GM10847 (cell line): ENCODE results near the gene DHX58.

Experiments
- POLR2A ChIP-seq: IDR thresholded peaks from 2 replicates; pipeline ENCODE4 v1.6.1; 2011; ENCODE audit not compliant: insufficient read length; ENCODE audit errors: extremely low read depth

The DHX58 gene

GRCh38 chr17:42117397-42118125 lies 5.0 kb upstream of the DHX58 start:
- no peak for TF ChIP-seq POLR2A

GRCh38 chr17:42116705-42117396 lies 4.3 kb upstream of the DHX58 start:
- TF ChIP-seq POLR2A: no peak

DNA sequence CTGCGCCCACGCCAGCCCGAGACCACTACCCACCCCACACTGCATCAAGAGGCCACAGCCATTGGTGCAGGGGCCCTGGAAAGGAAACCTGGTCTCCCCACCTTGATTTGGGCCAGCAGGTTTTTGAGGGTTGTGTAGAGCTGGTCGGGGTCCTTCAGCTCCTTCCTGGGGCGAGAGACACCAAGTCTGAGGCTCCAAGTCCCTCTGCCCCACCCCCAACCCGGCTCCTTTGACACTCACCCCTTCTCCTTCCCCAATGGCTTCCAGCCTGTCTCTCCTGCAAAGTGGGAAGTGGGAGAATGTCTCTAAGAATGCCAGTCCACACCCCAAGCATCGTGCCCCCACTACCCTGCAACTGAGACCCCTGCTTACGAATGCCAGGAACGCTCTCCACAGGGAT lies 1.6 kb upstream of the DHX58 start:
- TF ChIP-seq POLR2A: no peak

GRCh38 chr17:42113293-42114069 lies 967 bp upstream of the DHX58 start:
- no peak for TF ChIP-seq POLR2A

DNA sequence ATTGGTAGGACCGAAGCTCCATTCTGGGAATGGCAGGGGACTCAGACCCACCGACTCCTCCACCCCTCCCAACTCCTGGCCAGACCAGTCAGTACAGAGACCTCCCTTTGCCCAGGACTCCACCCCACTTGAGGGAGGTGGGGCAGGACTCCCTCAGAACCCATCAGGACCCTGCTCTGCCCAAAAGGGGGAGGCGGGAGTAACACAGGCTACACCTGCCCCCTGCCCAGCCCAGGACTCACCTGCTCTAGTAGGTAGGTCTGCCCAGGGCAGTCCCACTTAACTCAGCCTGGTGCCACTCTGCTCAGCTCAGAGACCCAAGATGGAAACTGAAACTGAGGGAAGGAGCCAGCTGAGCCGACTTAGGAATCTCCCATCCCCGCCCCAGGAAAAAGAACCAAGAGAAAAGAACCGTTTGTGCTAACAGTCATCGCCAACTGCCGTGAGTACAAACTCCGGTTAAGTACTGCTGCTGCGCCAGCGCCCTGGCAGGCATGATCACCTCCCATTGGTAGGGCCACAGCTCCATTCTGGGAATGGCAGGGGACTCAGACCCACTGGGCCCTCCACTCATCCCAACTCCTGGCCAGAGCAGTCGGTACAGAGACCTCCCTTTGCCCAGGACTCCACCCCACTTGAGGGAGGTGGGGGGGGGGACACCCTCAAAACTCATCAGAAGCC lies 503 bp downstream of the DHX58 start:
- TF ChIP-seq POLR2A: peak; percentile 7

GRCh38 chr17:42111265-42111636 lies 1.3 kb downstream of the DHX58 start:
- TF ChIP-seq POLR2A: no peak

DNA sequence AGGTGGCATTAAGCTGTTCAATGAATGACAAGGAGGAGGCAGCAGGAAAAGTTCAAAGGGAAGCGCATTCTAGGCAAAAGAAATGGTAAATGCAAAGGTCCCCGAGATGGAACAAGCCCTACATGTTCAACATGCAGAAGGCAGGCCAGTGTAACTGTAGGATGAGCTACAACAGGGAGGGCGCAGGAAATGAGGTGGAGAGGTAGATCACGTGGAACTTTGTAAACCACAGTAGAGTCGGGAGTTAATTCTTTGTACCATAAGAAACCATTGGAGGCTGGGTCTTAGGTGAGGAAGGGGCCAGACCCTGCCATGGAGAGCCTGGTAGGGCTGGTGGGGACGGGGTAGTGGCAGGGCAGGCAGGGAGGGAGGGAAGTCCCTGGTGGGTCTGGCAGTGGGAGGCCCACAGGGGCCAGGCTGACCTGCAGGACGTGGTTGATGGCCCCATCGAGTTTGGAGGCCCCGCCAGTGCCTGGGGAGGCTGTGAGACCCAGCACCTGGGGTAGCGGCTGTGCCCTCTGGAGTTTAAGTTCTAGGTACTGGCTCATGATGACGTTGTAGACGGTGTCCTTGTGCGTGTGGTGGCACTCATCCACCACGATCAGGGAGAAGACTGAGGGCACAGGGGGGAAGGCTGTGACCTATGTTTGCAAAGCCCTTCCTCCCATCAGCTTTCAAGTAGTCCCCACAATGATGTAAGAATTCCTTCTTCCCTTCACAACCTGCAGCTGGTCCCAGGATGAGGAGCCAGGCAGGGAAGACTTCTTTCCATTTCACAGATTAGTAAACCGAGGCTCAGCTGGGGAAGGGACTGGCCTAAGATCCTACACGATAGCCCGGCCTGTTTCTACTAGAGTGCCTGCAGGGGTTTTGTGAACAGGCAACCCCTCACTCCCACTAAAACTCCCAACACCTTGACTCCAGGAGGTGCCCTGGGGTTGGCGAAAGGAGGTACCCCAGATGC lies 1.9 kb downstream of the DHX58 start:
- TF ChIP-seq POLR2A: no peak

GRCh38 chr17:42109086-42109485 lies 3.4 kb downstream of the DHX58 start:
- no peak for TF ChIP-seq POLR2A

- TF ChIP-seq POLR2A: no peak
Measured at GRCh38 chr17:42107597-42108576, 4.6 kb downstream of the DHX58 start.

GRCh38 chr17:42107124-42107523 lies 5.4 kb downstream of the DHX58 start:
- TF ChIP-seq POLR2A: no peak

GRCh38 chr17:42106009-42106408 lies 6.5 kb downstream of the DHX58 start:
- no peak for TF ChIP-seq POLR2A

DNA sequence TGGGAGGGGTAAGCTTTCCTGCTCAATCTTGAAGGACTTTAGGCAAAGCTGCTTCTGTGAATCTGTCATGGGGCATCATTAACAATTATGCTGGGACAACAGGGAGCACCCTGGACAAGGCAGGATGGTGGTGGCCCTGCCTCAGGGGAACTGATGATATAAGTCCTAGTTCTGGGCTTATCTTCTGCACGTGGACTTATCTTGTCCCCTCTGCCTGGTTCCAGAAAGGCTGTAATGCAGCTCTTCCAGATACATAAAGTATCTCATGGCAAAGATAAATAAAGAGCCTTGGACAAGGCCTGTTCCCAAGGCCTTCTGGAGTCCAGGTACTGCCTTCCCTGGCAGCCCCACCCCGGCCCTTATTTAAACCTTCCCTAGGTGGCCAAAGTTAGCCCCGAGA lies 8.2 kb downstream of the DHX58 start:
- no peak for TF ChIP-seq POLR2A

DNA sequence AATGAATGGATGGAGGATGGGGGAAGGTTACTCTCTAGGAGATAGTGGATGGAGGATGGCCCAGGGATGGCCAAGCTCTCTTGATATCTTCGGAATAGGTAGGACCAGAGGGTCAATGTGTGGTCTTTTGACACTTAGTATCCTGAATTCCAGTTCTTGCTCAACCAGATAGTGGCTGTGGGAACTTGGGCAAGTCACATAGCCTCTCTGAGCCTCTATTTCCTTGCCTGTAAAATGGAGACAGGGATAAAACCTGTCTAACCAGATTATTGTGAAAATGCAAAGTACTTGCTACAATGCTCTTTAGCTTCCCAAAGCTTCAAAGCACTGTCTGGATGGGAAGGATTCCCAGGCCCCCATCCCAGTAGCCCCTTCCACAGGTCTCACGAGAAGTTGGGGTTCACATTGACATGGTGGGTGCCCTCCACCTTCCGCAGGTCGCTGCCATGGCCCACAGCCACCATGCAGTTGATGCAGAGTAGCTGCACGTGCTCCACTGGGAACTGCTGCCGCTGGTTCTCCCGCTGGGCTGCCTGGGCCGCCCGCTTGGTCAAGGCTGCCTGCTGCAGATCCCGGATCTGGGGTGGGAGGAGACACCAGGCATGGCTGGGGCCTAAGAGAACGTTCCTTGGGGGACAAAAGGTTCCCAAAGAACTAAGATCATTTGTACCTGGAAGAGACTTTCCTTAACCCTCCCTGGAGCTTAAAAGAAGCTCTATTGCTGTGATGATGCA lies 9.1 kb downstream of the DHX58 start:
- TF ChIP-seq POLR2A: no peak
